A673 (cell line): ENCODE measurements around the gene RALGAPA2. TPM values are rescaled to one million over a fixed set of nuclear protein-coding genes. Genes with fewer than 3 reads are reported as not detected.

Experiments
- BruUV-seq: library from RNA; stranded (reverse); fragments of 400-500 nt; replicated peaks from 2 replicates; lab custom pipeline; 2021; lab: Mats Ljungman, UMichigan
- CTCF ChIA-PET: fragments of 300-600 bp; sonication (Branson Sonifier 250); formaldehyde crosslinking; loops from one replicate; lab custom pipeline; 2022; ENCODE audit warnings: antibody characterized with exemption; lab: Charles Lee
- POLR2A ChIA-PET: fragments of 300-600 bp; sonication (Branson Sonifier 250); formaldehyde crosslinking; loops from one replicate; lab custom pipeline; 2022; ENCODE audit warnings: antibody characterized with exemption; ENCODE audit not compliant: low non-redundant PET; lab: Charles Lee
- DNase-seq: peaks from one replicate; pipeline ENCODE4 v3.0.0-alpha.2; 2015; ENCODE audit warnings: low spot score
- H3K27ac ChIP-seq: fragments of 200-600 bp; sonication (generic); 2 replicates; pipeline ENCODE4 v1.5.1; 2016; ENCODE audit warnings: mixed run types, low read depth, mild to moderate bottlenecking, mixed read lengths, antibody characterized with exemption, low read length; ENCODE audit not compliant: poor library complexity, severe bottlenecking
- H3K27me3 ChIP-seq: fragments of 200-600 bp; sonication (generic); replicated peaks from 2 replicates; pipeline ENCODE4 v1.6.1; 2017; ENCODE audit warnings: mixed run types, low read depth, mild to moderate bottlenecking, mixed read lengths, antibody characterized with exemption, low read length; ENCODE audit not compliant: insufficient read depth, poor library complexity
- H3K36me3 ChIP-seq: fragments of 200-600 bp; sonication (generic); 2 replicates; pipeline ENCODE4 v1.6.1; 2016; ENCODE audit warnings: mixed run types, mild to moderate bottlenecking, mixed read lengths, antibody characterized with exemption, low read length; ENCODE audit not compliant: insufficient read depth, poor library complexity, severe bottlenecking
- H3K4me1 ChIP-seq: fragments of 200-600 bp; sonication (generic); 2 replicates; pipeline ENCODE4 v1.6.1; 2017; ENCODE audit warnings: mixed run types, mild to moderate bottlenecking, mixed read lengths, antibody characterized with exemption, low read length; ENCODE audit not compliant: insufficient read depth, poor library complexity, severe bottlenecking
- H3K4me3 ChIP-seq: fragments of 200-600 bp; sonication (generic); 2 replicates; pipeline ENCODE4 v1.5.1; 2016; ENCODE audit warnings: low read depth, mixed run types, mild to moderate bottlenecking, mixed read lengths, low read length; ENCODE audit not compliant: poor library complexity, severe bottlenecking
- H3K9me3 ChIP-seq: fragments of 200-600 bp; sonication (generic); 2 replicates; pipeline ENCODE4 v1.6.1; 2016; ENCODE audit warnings: mixed run types, low read depth, mild to moderate bottlenecking, mixed read lengths, antibody characterized with exemption, low read length; ENCODE audit not compliant: poor library complexity, severe bottlenecking
- EZH2 ChIP-seq: fragments of 200-600 bp; sonication (generic); IDR thresholded peaks from 2 replicates; pipeline ENCODE4 v1.6.1; 2017; ENCODE audit warnings: borderline replicate concordance, low read depth, mild to moderate bottlenecking, mixed read lengths, antibody characterized with exemption, low read length; ENCODE audit not compliant: poor library complexity, severe bottlenecking
- intact Hi-C: fragments of 100-400 bp; cut with micrococcal nuclease; formaldehyde crosslinking; loops from one replicate; pipeline ENCODE4 v1.10.0; 2022; ENCODE audit not compliant: unreplicated experiment
- total RNA-seq: library from RNA; stranded (reverse); gene quantifications from 2 replicates; pipeline ENCODE4 v1.2.3, GENCODE V29; 2021
- TF ChIP-seq, protein P1 (sequence below): fragments of 300-800, 200-600 bp; sonication (generic); conservative IDR thresholded peaks from 2 replicates; pipeline ENCODE4 v1.5.1; 2017; ENCODE audit warnings: low read depth, mild to moderate bottlenecking, antibody characterized with exemption, low read length, moderate library complexity, mixed read lengths

Gene RALGAPA2
- total RNA-seq, 1 experiment from 2014 or later, result 32.4 TPM

DNA sequence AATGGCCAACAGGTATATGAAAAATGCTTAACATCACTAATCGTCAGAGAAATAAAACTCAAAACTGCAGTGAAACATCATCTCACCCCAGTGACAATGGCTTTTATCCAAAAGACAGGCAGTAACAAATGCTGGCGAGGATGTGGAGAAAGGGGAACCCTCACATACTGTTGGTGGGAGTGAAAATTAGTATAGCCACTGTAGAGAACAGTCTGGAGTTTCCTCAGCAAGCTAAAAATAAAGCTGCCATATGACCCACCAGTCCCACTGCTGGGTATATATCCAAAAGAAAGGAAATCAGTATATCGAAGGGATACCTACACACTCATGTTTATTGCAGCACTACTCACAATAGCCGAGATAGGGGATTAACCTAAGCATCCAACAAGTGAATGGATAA is 368.0 kb downstream of the RALGAPA2 start:
- no TSS peak for BruUV-seq
- intact Hi-C loops, result no loop called here
- DNase-seq, result no peak
- CTCF ChIA-PET, result no interaction called here
- Histone ChIP-seq H3K27me3 (peaks cover 18% of the 10 kb centered on the region), H3K36me3 (no peaks in the 10 kb centered on the region), H3K27ac (no peak overlapping the region), H3K9me3 (no peaks in the 10 kb centered on the region), H3K4me1 (no peaks in the 10 kb centered on the region), H3K4me3 (no peak overlapping the region)
- POLR2A ChIA-PET, result no interaction called here
- TF ChIP-seq, protein P1, sequence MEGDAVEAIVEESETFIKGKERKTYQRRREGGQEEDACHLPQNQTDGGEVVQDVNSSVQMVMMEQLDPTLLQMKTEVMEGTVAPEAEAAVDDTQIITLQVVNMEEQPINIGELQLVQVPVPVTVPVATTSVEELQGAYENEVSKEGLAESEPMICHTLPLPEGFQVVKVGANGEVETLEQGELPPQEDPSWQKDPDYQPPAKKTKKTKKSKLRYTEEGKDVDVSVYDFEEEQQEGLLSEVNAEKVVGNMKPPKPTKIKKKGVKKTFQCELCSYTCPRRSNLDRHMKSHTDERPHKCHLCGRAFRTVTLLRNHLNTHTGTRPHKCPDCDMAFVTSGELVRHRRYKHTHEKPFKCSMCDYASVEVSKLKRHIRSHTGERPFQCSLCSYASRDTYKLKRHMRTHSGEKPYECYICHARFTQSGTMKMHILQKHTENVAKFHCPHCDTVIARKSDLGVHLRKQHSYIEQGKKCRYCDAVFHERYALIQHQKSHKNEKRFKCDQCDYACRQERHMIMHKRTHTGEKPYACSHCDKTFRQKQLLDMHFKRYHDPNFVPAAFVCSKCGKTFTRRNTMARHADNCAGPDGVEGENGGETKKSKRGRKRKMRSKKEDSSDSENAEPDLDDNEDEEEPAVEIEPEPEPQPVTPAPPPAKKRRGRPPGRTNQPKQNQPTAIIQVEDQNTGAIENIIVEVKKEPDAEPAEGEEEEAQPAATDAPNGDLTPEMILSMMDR, result no peak
- no peak for TF ChIP-seq EZH2

DNA sequence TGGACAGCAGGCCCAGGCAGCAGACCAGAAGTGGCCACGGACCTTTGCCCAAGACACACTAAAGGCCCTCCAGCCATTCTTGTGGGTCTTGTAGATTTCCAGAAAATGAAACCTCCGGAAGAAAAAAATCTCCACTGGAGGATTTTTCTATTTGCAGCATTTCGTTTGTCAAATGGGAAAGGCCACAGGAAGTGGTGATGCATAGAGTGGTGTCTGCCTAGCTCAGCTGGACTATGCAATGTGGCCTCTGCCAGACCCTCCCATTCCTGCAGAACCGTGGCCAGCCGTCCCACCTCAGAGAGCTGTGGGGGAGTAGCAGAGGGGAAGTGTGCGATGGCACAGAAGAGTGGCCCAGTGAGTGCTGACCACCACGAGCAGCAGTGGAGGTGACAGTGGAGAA is 368.5 kb downstream of the RALGAPA2 start:
- BruUV-seq, result no TSS peak
- ChIA-PET POLR2A (no interaction called here), CTCF (no interaction called here)
- no peaks in the 10 kb centered on the region for H3K4me1 ChIP-seq
- no peak for DNase-seq
- no peaks in the 10 kb centered on the region for H3K36me3 ChIP-seq
- intact Hi-C loops, result no loop called here
- TF ChIP-seq EZH2, result no peak
- TF ChIP-seq, protein P1, result no peak
- peaks cover 14% of the 10 kb centered on the region for H3K27me3 ChIP-seq
- no peaks in the 10 kb centered on the region for H3K9me3 ChIP-seq
- H3K4me3 ChIP-seq, result no peak overlapping the region
- H3K27ac ChIP-seq, result no peak overlapping the region
